ENCODE data around the gene EIF3A.

GRCh38 chr10:119112056-119112455, 31.4 kb upstream of the EIF3A start:
- TF ChIP-seq CTCF (IDR thresholded peaks at IDR 0.05; ENCODE audit: insufficient read depth, low read length, poor library complexity, severe bottlenecking) (no peak), EZH2phosphoT487 (conservative IDR thresholded peaks at IDR 0.05; ENCODE audit: low read length) (no peak)
